Measurements from ENCODE around the gene CEL.

- TF ChIP-seq, protein P1, sequence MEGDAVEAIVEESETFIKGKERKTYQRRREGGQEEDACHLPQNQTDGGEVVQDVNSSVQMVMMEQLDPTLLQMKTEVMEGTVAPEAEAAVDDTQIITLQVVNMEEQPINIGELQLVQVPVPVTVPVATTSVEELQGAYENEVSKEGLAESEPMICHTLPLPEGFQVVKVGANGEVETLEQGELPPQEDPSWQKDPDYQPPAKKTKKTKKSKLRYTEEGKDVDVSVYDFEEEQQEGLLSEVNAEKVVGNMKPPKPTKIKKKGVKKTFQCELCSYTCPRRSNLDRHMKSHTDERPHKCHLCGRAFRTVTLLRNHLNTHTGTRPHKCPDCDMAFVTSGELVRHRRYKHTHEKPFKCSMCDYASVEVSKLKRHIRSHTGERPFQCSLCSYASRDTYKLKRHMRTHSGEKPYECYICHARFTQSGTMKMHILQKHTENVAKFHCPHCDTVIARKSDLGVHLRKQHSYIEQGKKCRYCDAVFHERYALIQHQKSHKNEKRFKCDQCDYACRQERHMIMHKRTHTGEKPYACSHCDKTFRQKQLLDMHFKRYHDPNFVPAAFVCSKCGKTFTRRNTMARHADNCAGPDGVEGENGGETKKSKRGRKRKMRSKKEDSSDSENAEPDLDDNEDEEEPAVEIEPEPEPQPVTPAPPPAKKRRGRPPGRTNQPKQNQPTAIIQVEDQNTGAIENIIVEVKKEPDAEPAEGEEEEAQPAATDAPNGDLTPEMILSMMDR (IDR thresholded peaks at IDR 0.05; ENCODE audit: extremely low read depth in 1 of 2, insufficient read depth in 1 of 2, low read depth in 1 of 2, low read length in 2 of 2) = no peak
- TF ChIP-seq JUN (IDR thresholded peaks at IDR 0.05; ENCODE audit: borderline replicate concordance, insufficient read depth, insufficient read length, low read depth) (no peak), POLR2AphosphoS5 (IDR thresholded peaks at IDR 0.05; ENCODE audit: insufficient read depth, low read depth, low read length) (no peak), EZH2 (IDR thresholded peaks at IDR 0.05; ENCODE audit: borderline replicate concordance, low read depth, low read length, severe bottlenecking) (no peak), POLR2A (IDR thresholded peaks at IDR 0.05; ENCODE audit: low read depth, low read length) (no peak), GATA2 (IDR thresholded peaks at IDR 0.05; ENCODE audit: insufficient read depth, insufficient read length, low read depth, low read length) (no peak)
Measured at GRCh38 chr9:133044125-133044524, 17.7 kb upstream of the CEL start.

Data from endothelial cell of umbilical vein (primary cell).